Transverse colon (tissue), 4 donors: ENCODE results near the gene SPPL2C. TPM values are rescaled to one million over a fixed set of nuclear protein-coding genes. Genes with fewer than 3 reads are reported as not detected.

ENCODE experiments used
- DNase-seq: peaks from one replicate; pipeline ENCODE4 v3.0.0-alpha.2; 2019
- H3K27ac ChIP-seq, 4 donors: fragments of 200-600 bp; sonication (generic); 2 replicates each; pipeline ENCODE4 v1.5.1; 2016 to 2018; ENCODE audit warnings: inconsistent platforms in 4 of 4
- H3K27me3 ChIP-seq: fragments of 200-600 bp; sonication (generic); 2 replicates; pipeline ENCODE4 v1.5.1; 2017; ENCODE audit warnings: inconsistent platforms
- H3K36me3 ChIP-seq, 4 donors: fragments of 200-600 bp; sonication (generic); 2 replicates each; pipeline ENCODE4 v1.5.1; 2017 to 2019; ENCODE audit warnings: inconsistent platforms in 4 of 4
- H3K4me1 ChIP-seq, 4 donors: fragments of 200-600 bp; sonication (generic); 2 replicates each; pipeline ENCODE4 v1.5.1; 2017 to 2020; ENCODE audit warnings: inconsistent platforms in 4 of 4
- H3K4me3 ChIP-seq, 4 donors: fragments of 200-600 bp; sonication (generic); 1 replicate in 1 of 4; 2 replicates in 3 of 4; pipeline versions ENCODE4 v1.5.1 to v1.6.1; 2017 to 2019; ENCODE audit warnings: inconsistent platforms in 4 of 4
- H3K9me3 ChIP-seq, 2 donors: fragments of 200-600 bp; sonication (generic); 2 replicates each; pipeline ENCODE4 v1.5.1; 2017 to 2019; ENCODE audit warnings: inconsistent platforms in 2 of 2
- EP300 ChIP-seq: sonication (generic); formaldehyde crosslinking; IDR thresholded peaks from one replicate; pipeline ENCODE4 v1.6.1; 2017; ENCODE audit warnings: antibody characterized with exemption, low read depth
- POLR2A ChIP-seq: fragments of 450-650 bp; IDR thresholded peaks from one replicate; pipeline ENCODE4 v1.6.1; 2016; ENCODE audit warnings: antibody characterized with exemption, mild to moderate bottlenecking, moderate library complexity
- POLR2AphosphoS5 ChIP-seq, 3 donors: sonication (generic); formaldehyde crosslinking; IDR thresholded peaks; one replicate each; pipeline ENCODE4 v1.6.1; 2016; ENCODE audit warnings: antibody characterized with exemption in 3 of 3
- WGBS, 2 donors: methylation state at CpG; one replicate each; pipeline ENCODE4 v1.1.5; 2018; ENCODE audit warnings: low coverage in 1 of 2; 5-methylcytosine and 5-hydroxymethylcytosine counted together
- in situ Hi-C, 4 donors: fragments of 200-750 bp; cut with MboI; loops; one replicate each; pipeline versions ENCODE4 v1.15.0 to v1.15.1; 2017; ENCODE audit warnings: low sequenced_read_pairs in 3 of 4, low pct_ligation_motif_present in 1 of 4, low pct_unique_long_range_greater_than_20kb in 1 of 4
- intact Hi-C: fragments of 100-400 bp; cut with DNase I; formaldehyde crosslinking; loops from one replicate; pipeline ENCODE4 v1.15.1; 2023; ENCODE audit warnings: low total_unique reads
- total RNA-seq, 4 donors: library from RNA; depleted of rRNA; stranded (reverse); fragments of >200 nt; gene quantifications; one replicate each; pipeline ENCODE4 v1.1.0, GENCODE V29; 2016
- TF ChIP-seq, protein P1 (sequence below), 5 experiments: fragments of 200-600 bp in 3 of 5; fragments of 450-650 bp in 2 of 5; sonication (generic) in 3 of 5; IDR thresholded peaks; 1 replicate in 2 of 5; 2 replicates in 3 of 5; pipeline ENCODE4 v1.5.1; 2016 to 2017; ENCODE audit warnings: antibody characterized with exemption in 5 of 5, inconsistent platforms in 3 of 5, mild to moderate bottlenecking in 2 of 5, moderate library complexity in 1 of 5

The SPPL2C gene
- total RNA-seq, 4 donors from 2014 or later, result not detected

DNA sequence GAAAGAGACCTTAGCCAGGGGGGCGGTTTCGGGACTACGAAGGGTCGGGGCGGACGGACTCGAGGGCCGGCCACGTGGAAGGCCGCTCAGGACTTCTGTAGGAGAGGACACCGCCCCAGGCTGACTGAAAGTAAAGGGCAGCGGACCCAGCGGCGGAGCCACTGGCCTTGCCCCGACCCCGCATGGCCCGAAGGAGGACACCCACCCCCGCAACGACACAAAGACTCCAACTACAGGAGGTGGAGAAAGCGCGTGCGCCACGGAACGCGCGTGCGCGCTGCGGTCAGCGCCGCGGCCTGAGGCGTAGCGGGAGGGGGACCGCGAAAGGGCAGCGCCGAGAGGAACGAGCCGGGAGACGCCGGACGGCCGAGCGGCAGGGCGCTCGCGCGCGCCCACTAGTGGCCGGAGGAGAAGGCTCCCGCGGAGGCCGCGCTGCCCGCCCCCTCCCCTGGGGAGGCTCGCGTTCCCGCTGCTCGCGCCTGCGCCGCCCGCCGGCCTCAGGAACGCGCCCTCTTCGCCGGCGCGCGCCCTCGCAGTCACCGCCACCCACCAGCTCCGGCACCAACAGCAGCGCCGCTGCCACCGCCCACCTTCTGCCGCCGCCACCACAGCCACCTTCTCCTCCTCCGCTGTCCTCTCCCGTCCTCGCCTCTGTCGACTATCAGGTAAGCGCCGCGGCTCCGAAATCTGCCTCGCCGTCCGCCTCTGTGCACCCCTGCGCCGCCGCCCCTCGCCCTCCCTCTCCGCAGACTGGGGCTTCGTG, 49.5 kb downstream of the SPPL2C start, which contains the start of gene MAPT:
Gene MAPT (plus strand): TSS at position 533 of the 763 bp plus-strand sequence. CDS start 67,784 bp downstream, outside the sequence.
- H3K4me3 ChIP-seq, result peak within 1 kb of the TSS; percentile 42 to 76 (median 58)
- TF ChIP-seq EP300, result no peak
- peak in 1 of 3 donors; percentile 35 for TF ChIP-seq POLR2AphosphoS5 (IDR thresholded peaks at IDR 0.05)
- TF ChIP-seq, protein P1, sequence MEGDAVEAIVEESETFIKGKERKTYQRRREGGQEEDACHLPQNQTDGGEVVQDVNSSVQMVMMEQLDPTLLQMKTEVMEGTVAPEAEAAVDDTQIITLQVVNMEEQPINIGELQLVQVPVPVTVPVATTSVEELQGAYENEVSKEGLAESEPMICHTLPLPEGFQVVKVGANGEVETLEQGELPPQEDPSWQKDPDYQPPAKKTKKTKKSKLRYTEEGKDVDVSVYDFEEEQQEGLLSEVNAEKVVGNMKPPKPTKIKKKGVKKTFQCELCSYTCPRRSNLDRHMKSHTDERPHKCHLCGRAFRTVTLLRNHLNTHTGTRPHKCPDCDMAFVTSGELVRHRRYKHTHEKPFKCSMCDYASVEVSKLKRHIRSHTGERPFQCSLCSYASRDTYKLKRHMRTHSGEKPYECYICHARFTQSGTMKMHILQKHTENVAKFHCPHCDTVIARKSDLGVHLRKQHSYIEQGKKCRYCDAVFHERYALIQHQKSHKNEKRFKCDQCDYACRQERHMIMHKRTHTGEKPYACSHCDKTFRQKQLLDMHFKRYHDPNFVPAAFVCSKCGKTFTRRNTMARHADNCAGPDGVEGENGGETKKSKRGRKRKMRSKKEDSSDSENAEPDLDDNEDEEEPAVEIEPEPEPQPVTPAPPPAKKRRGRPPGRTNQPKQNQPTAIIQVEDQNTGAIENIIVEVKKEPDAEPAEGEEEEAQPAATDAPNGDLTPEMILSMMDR (IDR thresholded peaks at IDR 0.05), result peak; percentile 25 to 97 (median 78)
- H3K36me3 ChIP-seq, result no peaks in the 10 kb centered on the region
- peaks cover 61% of the 10 kb centered on the region for H3K27me3 ChIP-seq
- peak; percentile 88 for DNase-seq
- intact Hi-C loops, result loop anchor here (5.0 kb wide), 1 partner anchor 68 kb away; no protein-coding TSS in a partner anchor
- no peaks in the 10 kb centered on the region for H3K9me3 ChIP-seq
- in situ Hi-C loops, result no loop called here
- peak within 1 kb of the TSS in 3 of 4 donors; percentile 59 to 68 (median 61) for H3K27ac ChIP-seq
- peaks cover 7 to 35% (median 20%) of the 10 kb centered on the region in 4 donors for H3K4me1 ChIP-seq
- 0 to 10% methylated on average over 11 to 53 of the region's 97 CpGs for WGBS, 2 donors

DNA sequence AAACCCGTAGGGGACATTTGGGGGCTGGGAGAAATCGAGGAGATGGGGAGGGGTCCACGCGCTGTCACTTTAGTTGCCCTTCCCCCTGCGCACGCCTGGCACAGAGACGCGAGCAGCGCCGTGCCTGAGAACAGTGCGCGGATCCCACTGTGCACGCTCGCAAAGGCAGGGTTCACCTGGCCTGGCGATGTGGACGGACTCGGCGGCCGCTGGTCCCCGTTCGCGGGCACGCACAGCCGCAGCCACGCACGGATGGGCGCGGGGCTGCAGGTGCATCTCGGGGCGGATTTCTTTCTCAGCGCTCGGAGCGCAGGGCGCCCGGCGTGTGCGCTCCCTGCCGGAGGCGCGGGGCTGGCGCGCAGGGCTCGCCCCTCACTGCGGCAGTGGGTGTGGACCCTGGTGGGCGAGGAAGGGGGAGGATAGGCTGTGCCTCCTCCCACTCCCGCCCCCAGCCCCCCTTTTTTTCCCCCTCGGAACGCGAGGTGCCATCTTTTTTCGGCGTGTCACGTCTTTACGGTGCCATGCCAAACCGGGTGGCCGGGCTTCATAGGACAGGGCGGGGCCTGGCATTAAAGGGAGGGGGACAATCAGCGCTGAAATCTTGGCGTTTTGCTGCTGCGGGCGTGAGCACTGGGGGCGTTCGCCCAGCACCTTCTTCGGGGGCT, 50.8 kb downstream of the SPPL2C start:
- DNase-seq, result no peak
- Histone ChIP-seq H3K4me3 (peak overlapping the region; percentile 42 to 76 (median 58)), H3K27ac (no peak overlapping the region), H3K4me1 (peaks cover 7 to 35% (median 20%) of the 10 kb centered on the region in 4 donors), H3K36me3 (no peaks in the 10 kb centered on the region), H3K27me3 (peaks cover 66% of the 10 kb centered on the region), H3K9me3 (no peaks in the 10 kb centered on the region)
- in situ Hi-C loops (no loop called here), intact Hi-C loops (no loop called here)
- 0 to 2% methylated on average over 9 to 36 of the region's 63 CpGs for WGBS, 2 donors
- TF ChIP-seq, protein P1 (IDR thresholded peaks at IDR 0.05), result no peak
- TF ChIP-seq EP300, result no peak
- no peak for TF ChIP-seq POLR2AphosphoS5 (IDR thresholded peaks at IDR 0.05)

DNA sequence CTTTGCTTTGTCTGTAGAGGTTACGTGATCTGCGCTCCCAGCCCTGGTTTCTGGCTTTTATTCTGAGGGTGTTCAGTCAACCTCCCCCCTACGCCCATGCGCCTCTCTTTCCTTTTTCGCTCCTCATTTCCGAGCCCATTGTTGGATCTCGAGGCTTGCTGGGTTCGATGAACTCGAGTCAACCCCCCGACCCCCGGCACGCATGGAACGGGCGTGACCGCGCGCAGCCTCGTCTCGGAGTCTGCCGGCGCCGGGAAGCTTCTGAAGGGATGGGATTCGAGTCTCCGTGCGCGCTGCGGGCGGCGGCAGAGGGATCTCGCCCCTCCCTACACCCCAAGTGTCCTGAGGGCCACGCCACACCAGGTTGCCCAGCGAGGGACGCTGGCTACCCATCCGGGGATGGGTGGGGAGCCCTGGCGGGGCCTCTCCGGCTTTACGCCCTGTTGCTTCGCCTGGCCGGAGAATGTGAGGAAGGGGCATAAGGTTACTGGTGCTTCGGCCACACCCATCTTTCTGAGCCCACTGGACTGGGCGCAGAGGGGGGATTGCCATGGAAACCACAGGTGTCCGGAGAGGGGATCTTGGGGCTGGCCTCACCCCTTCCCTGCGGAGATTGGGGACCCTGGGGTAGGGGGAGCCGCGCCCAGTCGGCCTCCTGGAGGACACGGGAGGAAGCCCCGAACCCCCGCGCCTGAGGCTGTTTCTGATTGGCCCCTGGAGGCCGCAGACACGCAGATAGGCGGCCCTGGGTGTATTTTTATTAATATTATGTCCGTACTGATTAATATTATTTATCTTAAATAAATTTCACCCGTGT, 51.5 kb downstream of the SPPL2C start:
- no peak for TF ChIP-seq POLR2AphosphoS5 (IDR thresholded peaks at IDR 0.05)
- no peak for TF ChIP-seq POLR2A
- TF ChIP-seq, protein P1 (IDR thresholded peaks at IDR 0.05), result no peak
- no peak for TF ChIP-seq EP300
- peaks cover 66% of the 10 kb centered on the region for H3K27me3 ChIP-seq
- DNase-seq, result no peak
- peak overlapping the region in 2 of 4 donors; percentile 1 to 58 for H3K4me3 ChIP-seq
- intact Hi-C loops, result no loop called here
- 0 to 15% methylated on average over 1 to 51 of the region's 55 CpGs for WGBS, 2 donors
- no peaks in the 10 kb centered on the region for H3K9me3 ChIP-seq
- in situ Hi-C loops, result no loop called here
- H3K27ac ChIP-seq, result no peak overlapping the region
- H3K4me1 ChIP-seq, result peaks cover 7 to 35% (median 20%) of the 10 kb centered on the region in 4 donors
- H3K36me3 ChIP-seq, result no peaks in the 10 kb centered on the region

Other genes with a start within 250 kb of the SPPL2C start
- not detected for gene CRHR1, start 60.6 kb upstream of the SPPL2C start, total RNA-seq
- 1 to 10 TPM; 1.7 to 2.3 (median 1.8) TPM for gene MAPT, start 49.7 kb downstream of the SPPL2C start, total RNA-seq
- gene STH, start 154.4 kb downstream of the SPPL2C start, total RNA-seq, result not detected